Liver (tissue), 9 donors: Measurements from ENCODE around the gene PARM1. TPM values are rescaled to one million over a fixed set of nuclear protein-coding genes. Genes with fewer than 3 reads are reported as not detected.

ENCODE experiments used
- DNase-seq: peaks from one replicate; pipeline ENCODE4 v3.0.0-alpha.2; 2017; ENCODE audit warnings: low spot score
- H3K27ac ChIP-seq, 2 donors: one replicate each; pipeline ENCODE4 v1.7.0; 2013; ENCODE audit warnings: inconsistent platforms in 2 of 2, low read length in 2 of 2, control low read depth in 1 of 2, low read depth in 1 of 2, mild to moderate bottlenecking in 1 of 2
- H3K27me3 ChIP-seq, 4 donors: one replicate each; pipeline versions ENCODE4 v1.6.1 to v1.7.0; 2013; ENCODE audit warnings: low read length in 3 of 4, inconsistent platforms in 1 of 4, mild to moderate bottlenecking in 1 of 4, moderate library complexity in 1 of 4; ENCODE audit not compliant: control insufficient read depth in 4 of 4, insufficient read depth in 4 of 4
- H3K36me3 ChIP-seq, 4 donors: one replicate each; pipeline versions ENCODE4 v1.6.1 to v1.7.0; 2013; ENCODE audit warnings: low read length in 3 of 4, mild to moderate bottlenecking in 3 of 4, low read depth in 1 of 4, moderate library complexity in 1 of 4; ENCODE audit not compliant: control insufficient read depth in 4 of 4, insufficient read depth in 3 of 4
- H3K4me1 ChIP-seq, 4 donors: one replicate each; pipeline versions ENCODE4 v1.6.1 to v1.7.0; 2013; ENCODE audit warnings: low read length in 3 of 4, mild to moderate bottlenecking in 3 of 4, moderate library complexity in 1 of 4; ENCODE audit not compliant: control insufficient read depth in 4 of 4, insufficient read depth in 4 of 4
- H3K4me3 ChIP-seq, 3 donors: one replicate each; pipeline versions ENCODE4 v1.6.1 to v1.7.0; 2013; ENCODE audit warnings: low read length in 3 of 3, control low read depth in 1 of 3, low read depth in 1 of 3, mild to moderate bottlenecking in 1 of 3
- H3K9ac ChIP-seq, 2 donors: one replicate each; pipeline ENCODE4 v1.7.0; 2013; ENCODE audit warnings: low read length in 2 of 2, mild to moderate bottlenecking in 2 of 2, moderate library complexity in 2 of 2, control low read depth in 1 of 2, low read depth in 1 of 2
- H3K9me3 ChIP-seq, 4 donors: one replicate each; pipeline versions ENCODE4 v1.6.1 to v1.7.0; 2013; ENCODE audit warnings: low read length in 3 of 4; ENCODE audit not compliant: control insufficient read depth in 4 of 4
- EGR1 ChIP-seq, 2 donors: IDR thresholded peaks; 2 replicates each; pipeline ENCODE4 v1.6.1; 2016 to 2018; ENCODE audit warnings: antibody characterized with exemption in 2 of 2, low read depth in 2 of 2
- FOXA1 ChIP-seq: IDR thresholded peaks from 2 replicates; pipeline ENCODE4 v1.6.1; 2016; ENCODE audit warnings: antibody characterized with exemption
- FOXA2 ChIP-seq: IDR thresholded peaks from 2 replicates; pipeline ENCODE4 v1.6.1; 2016; ENCODE audit warnings: antibody characterized with exemption
- GABPA ChIP-seq, 2 donors: IDR thresholded peaks in 1 of 2; conservative IDR thresholded peaks in 1 of 2; 2 replicates each; pipeline ENCODE4 v1.6.1; 2016; ENCODE audit warnings: antibody characterized with exemption in 2 of 2, mild to moderate bottlenecking in 1 of 2, moderate library complexity in 1 of 2
- HNF4A ChIP-seq, 2 donors: conservative IDR thresholded peaks; 2 replicates each; pipeline ENCODE4 v1.6.1; 2016; ENCODE audit warnings: antibody characterized with exemption in 2 of 2, mild to moderate bottlenecking in 2 of 2
- HNF4G ChIP-seq: IDR thresholded peaks from 2 replicates; pipeline ENCODE4 v1.6.1; 2016; ENCODE audit warnings: antibody characterized with exemption
- JUND ChIP-seq, 2 donors: IDR thresholded peaks; 2 replicates each; pipeline ENCODE4 v1.6.1; 2016; ENCODE audit warnings: antibody characterized with exemption in 2 of 2
- NR2F2 ChIP-seq: IDR thresholded peaks from 2 replicates; pipeline ENCODE4 v1.6.1; 2016; ENCODE audit warnings: antibody characterized with exemption
- RAD21 ChIP-seq, 2 donors: IDR thresholded peaks; 2 replicates each; pipeline ENCODE4 v1.6.1; 2016; ENCODE audit warnings: antibody characterized with exemption in 2 of 2, mild to moderate bottlenecking in 2 of 2
- SP1 ChIP-seq: IDR thresholded peaks from 2 replicates; pipeline ENCODE4 v1.6.1; 2018; ENCODE audit warnings: antibody characterized with exemption, mild to moderate bottlenecking
- YY1 ChIP-seq: IDR thresholded peaks from 2 replicates; pipeline ENCODE4 v1.6.1; 2016; ENCODE audit warnings: antibody characterized with exemption, mild to moderate bottlenecking
- WGBS: extraction: QIAGEN DNeasy Blood & Tissue Kit; methylation state at CpG from one replicate; pipeline ENCODE4 v1.1.7; 2013; 5-methylcytosine and 5-hydroxymethylcytosine counted together
- polyA plus RNA-seq, 2 donors: library from polyadenylated mRNA; stranded (reverse) in 1 of 2; unstranded in 1 of 2; fragments of 200-250 nt in 1 of 2; fragments of >200 nt in 1 of 2; fragmentation: Nextera tagmentation in 1 of 2; extraction: Ambion mirVana in 1 of 2; gene quantifications; one replicate each; pipeline versions ENCODE4 v1.2.1 to v1.2.3, GENCODE V29; 2013 to 2015
- total RNA-seq, 2 donors: library from RNA; depleted of rRNA; stranded (reverse); fragments of >200 nt; gene quantifications; one replicate each; pipeline ENCODE4 v1.2.3, GENCODE V29; 2014
- TF ChIP-seq, protein P1 (sequence below): IDR thresholded peaks from 2 replicates; pipeline ENCODE4 v1.6.1; 2016; ENCODE audit warnings: antibody characterized with exemption
- TF ChIP-seq, protein P2 (sequence below): IDR thresholded peaks from 2 replicates; pipeline ENCODE4 v1.6.1; 2016; ENCODE audit warnings: antibody characterized with exemption
- TF ChIP-seq, protein P3 (sequence below): IDR thresholded peaks from 2 replicates; pipeline ENCODE4 v1.6.1; 2016; ENCODE audit warnings: antibody characterized with exemption, mild to moderate bottlenecking
- TF ChIP-seq, protein P4 (sequence below): fragments of 150-350 bp; IDR thresholded peaks from 2 replicates; pipeline ENCODE4 v1.5.1; 2017; ENCODE audit warnings: improper control_type of control experiment, low read depth, low read length; ENCODE audit not compliant: missing input control
- TF ChIP-seq, protein P5 (sequence below): IDR thresholded peaks from 2 replicates; pipeline ENCODE4 v1.6.1; 2016; ENCODE audit warnings: antibody characterized with exemption
- donor health status: healthy.
- donor health status: healthy.
- donor health status: healthy.
- donor health status: healthy.
- donor health status: healthy.

PARM1 gene
- total and polyA plus RNA-seq, 4 donors, result 0.42 to 2.2 (median 0.74) TPM

DNA sequence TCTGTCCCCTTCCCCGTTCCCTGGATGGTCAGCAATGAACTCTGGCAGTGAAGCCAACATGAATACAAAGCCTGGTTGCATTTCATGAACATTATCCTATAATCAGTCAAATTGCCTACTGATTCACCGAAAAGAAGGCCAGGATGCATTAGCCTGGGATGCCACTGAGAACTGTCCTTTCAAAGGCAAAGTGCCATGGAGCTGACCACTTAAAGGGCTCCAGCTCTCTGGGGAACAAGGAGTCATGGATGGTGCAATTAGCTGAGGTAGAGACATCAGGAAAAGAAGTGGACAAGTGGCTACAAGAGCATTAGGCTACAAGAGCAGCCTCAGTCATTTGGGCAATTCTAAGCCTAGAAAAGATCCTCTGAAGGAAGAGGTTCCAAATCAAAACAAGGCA is 69.0 kb downstream of the PARM1 start:
- H3K9me3 ChIP-seq, result no peaks in the 10 kb centered on the region
- H3K9ac ChIP-seq, result no peak overlapping the region
- H3K27ac ChIP-seq, result no peak overlapping the region
- no peak for DNase-seq
- 93% methylated on average over 2 of the region's 2 CpGs for WGBS
- TF ChIP-seq EGR1 (IDR thresholded peaks at IDR 0.05; ENCODE audit: low read depth in 2 of 2) (no peak), HNF4G (no peak), HNF4A (conservative IDR thresholded peaks at IDR 0.05) (no peak), YY1 (no peak), RAD21 (IDR thresholded peaks at IDR 0.05) (no peak), SP1 (no peak), NR2F2 (no peak), FOXA2 (no peak), JUND (IDR thresholded peaks at IDR 0.05) (no peak), GABPA (IDR thresholded peaks at IDR 0.05 in 1 of 2, conservative IDR thresholded peaks at IDR 0.05 in 1 of 2) (no peak), FOXA1 (no peak)
- TF ChIP-seq, protein P1, sequence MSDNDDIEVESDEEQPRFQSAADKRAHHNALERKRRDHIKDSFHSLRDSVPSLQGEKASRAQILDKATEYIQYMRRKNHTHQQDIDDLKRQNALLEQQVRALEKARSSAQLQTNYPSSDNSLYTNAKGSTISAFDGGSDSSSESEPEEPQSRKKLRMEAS, result no peak
- TF ChIP-seq, protein P2, sequence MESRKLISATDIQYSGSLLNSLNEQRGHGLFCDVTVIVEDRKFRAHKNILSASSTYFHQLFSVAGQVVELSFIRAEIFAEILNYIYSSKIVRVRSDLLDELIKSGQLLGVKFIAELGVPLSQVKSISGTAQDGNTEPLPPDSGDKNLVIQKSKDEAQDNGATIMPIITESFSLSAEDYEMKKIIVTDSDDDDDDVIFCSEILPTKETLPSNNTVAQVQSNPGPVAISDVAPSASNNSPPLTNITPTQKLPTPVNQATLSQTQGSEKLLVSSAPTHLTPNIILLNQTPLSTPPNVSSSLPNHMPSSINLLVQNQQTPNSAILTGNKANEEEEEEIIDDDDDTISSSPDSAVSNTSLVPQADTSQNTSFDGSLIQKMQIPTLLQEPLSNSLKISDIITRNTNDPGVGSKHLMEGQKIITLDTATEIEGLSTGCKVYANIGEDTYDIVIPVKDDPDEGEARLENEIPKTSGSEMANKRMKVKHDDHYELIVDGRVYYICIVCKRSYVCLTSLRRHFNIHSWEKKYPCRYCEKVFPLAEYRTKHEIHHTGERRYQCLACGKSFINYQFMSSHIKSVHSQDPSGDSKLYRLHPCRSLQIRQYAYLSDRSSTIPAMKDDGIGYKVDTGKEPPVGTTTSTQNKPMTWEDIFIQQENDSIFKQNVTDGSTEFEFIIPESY, result no peak
- TF ChIP-seq, protein P3, sequence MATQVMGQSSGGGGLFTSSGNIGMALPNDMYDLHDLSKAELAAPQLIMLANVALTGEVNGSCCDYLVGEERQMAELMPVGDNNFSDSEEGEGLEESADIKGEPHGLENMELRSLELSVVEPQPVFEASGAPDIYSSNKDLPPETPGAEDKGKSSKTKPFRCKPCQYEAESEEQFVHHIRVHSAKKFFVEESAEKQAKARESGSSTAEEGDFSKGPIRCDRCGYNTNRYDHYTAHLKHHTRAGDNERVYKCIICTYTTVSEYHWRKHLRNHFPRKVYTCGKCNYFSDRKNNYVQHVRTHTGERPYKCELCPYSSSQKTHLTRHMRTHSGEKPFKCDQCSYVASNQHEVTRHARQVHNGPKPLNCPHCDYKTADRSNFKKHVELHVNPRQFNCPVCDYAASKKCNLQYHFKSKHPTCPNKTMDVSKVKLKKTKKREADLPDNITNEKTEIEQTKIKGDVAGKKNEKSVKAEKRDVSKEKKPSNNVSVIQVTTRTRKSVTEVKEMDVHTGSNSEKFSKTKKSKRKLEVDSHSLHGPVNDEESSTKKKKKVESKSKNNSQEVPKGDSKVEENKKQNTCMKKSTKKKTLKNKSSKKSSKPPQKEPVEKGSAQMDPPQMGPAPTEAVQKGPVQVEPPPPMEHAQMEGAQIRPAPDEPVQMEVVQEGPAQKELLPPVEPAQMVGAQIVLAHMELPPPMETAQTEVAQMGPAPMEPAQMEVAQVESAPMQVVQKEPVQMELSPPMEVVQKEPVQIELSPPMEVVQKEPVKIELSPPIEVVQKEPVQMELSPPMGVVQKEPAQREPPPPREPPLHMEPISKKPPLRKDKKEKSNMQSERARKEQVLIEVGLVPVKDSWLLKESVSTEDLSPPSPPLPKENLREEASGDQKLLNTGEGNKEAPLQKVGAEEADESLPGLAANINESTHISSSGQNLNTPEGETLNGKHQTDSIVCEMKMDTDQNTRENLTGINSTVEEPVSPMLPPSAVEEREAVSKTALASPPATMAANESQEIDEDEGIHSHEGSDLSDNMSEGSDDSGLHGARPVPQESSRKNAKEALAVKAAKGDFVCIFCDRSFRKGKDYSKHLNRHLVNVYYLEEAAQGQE, result no peak
- TF ChIP-seq, protein P4, sequence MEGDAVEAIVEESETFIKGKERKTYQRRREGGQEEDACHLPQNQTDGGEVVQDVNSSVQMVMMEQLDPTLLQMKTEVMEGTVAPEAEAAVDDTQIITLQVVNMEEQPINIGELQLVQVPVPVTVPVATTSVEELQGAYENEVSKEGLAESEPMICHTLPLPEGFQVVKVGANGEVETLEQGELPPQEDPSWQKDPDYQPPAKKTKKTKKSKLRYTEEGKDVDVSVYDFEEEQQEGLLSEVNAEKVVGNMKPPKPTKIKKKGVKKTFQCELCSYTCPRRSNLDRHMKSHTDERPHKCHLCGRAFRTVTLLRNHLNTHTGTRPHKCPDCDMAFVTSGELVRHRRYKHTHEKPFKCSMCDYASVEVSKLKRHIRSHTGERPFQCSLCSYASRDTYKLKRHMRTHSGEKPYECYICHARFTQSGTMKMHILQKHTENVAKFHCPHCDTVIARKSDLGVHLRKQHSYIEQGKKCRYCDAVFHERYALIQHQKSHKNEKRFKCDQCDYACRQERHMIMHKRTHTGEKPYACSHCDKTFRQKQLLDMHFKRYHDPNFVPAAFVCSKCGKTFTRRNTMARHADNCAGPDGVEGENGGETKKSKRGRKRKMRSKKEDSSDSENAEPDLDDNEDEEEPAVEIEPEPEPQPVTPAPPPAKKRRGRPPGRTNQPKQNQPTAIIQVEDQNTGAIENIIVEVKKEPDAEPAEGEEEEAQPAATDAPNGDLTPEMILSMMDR, result no peak
- TF ChIP-seq, protein P5, sequence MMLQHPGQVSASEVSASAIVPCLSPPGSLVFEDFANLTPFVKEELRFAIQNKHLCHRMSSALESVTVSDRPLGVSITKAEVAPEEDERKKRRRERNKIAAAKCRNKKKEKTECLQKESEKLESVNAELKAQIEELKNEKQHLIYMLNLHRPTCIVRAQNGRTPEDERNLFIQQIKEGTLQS, result no peak
- H3K27me3 ChIP-seq, result no peaks in the 10 kb centered on the region
- no peaks in the 10 kb centered on the region for H3K36me3 ChIP-seq
- no peaks in the 10 kb centered on the region for H3K4me1 ChIP-seq
- H3K4me3 ChIP-seq, result no peak overlapping the region

DNA sequence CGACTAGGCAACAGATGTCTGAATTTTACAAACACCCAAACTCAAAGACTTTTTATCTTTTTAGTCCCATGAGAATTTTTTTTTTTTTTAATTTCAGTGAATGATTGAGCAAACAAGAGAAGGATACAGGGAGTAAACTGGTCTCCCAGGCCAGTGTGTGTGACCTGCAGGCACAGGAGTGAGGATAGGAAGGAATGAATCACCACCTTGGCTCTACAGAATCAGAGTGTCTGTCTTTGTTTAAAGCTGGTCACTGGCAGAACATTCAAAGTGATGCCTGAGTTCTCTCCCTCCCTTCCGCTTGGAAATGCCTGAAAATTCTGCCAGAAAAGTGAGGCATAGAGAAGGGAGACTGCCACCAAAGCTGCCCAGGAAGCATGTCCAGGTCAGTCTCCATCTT is 69.5 kb downstream of the PARM1 start:
- DNase-seq, result no peak
- Histone ChIP-seq H3K27me3 (no peaks in the 10 kb centered on the region), H3K9ac (no peak overlapping the region), H3K27ac (no peak overlapping the region), H3K36me3 (no peaks in the 10 kb centered on the region), H3K9me3 (peaks cover 0 to 3% (median 1%) of the 10 kb centered on the region in 4 donors), H3K4me3 (no peak overlapping the region), H3K4me1 (no peaks in the 10 kb centered on the region)
- 79% methylated on average over 2 of the region's 2 CpGs for WGBS
- TF ChIP-seq JUND (IDR thresholded peaks at IDR 0.05) (no peak), HNF4A (conservative IDR thresholded peaks at IDR 0.05) (no peak)
